ENCODE measurements around the gene MIER2. TPM values are rescaled to one million over a fixed set of nuclear protein-coding genes. Genes with fewer than 3 reads are reported as not detected.

MIER2 gene
- total and polyA plus RNA-seq, 10 of the 15 experiments (the other 5 are each of a cell fraction or from before 2014, with no cell fraction given) = 0.48 to 23.6 (median 12.1) TPM

DNA sequence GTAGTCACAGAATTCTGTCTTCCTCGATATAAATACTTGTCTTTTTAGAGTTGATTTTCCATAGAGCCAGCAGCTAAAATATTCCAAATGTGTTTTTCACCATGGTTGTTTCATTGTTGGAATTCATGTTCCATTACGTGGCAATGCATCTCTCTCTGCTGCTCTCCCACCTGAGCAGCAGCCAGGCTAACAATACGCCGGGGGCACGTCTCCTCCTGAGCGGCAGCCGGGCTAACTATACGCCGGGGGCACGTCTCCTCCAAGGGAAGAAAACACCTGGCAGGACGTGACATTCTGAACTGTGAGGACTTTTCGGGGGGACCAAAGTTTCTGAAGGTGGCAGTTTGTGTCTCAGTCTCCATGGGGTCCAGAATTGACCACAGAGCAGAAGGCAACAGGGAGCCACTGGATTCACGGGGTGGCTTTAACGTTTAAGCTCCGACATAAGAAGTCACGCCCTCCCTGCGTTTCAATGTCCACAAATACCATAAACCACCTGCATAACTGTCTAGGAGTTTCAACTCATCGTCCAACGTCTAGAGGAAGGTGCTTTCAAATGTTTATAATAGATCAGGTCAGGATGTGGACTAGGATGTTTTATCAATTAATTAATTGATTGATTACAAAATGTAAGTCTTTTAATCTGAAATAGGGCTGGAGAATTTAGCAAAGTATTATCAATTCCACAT lies 68.5 kb downstream of the MIER2 start:
- DNase-seq (ENCODE audit: low read depth, low spot score) (no peak), FAIRE-seq (no peak), ATAC-seq (no peak)
- ChIA-PET CTCF (no interaction called here), POLR2A (no interaction called here), SMC1A (ENCODE audit: uncharacterized antibody, unreplicated experiment) (no interaction called here), RAD21 (ENCODE audit: unreplicated experiment) (no interaction called here)
- Histone ChIP-seq H2AFZ (ENCODE audit: control insufficient read depth, low read depth, low read length) (no peak overlapping the region), H3K9me3 (replicated peaks; ENCODE audit: control insufficient read depth, insufficient read depth, low read length) (no peaks in the 10 kb centered on the region), H3K27ac (ENCODE audit: control insufficient read depth, insufficient read depth) (no peak overlapping the region), H3K79me2 (ENCODE audit: control insufficient read depth, insufficient read depth, low read length) (no peaks in the 10 kb centered on the region), H3K4me2 (ENCODE audit: control insufficient read depth, insufficient read depth) (no peak overlapping the region), H3K4me1 (ENCODE audit: control insufficient read depth, insufficient read depth, low read length) (no peaks in the 10 kb centered on the region), H3K27me3 (replicated peaks in 1 of 2; ENCODE audit: control insufficient read depth in 2 of 2, insufficient read depth in 2 of 2, low read length in 1 of 2) (no peaks in the 10 kb centered on the region; a peak in 1 of 4 replicates), H3K36me3 (ENCODE audit: control insufficient read depth in 2 of 2, insufficient read depth in 2 of 2, low read length in 1 of 2) (no peaks in the 10 kb centered on the region), H4K20me1 (ENCODE audit: control insufficient read depth, insufficient read depth) (no peaks in the 10 kb centered on the region), H3K9ac (ENCODE audit: control insufficient read depth, insufficient read depth, low read length) (no peak overlapping the region), H3K4me3 (no peak overlapping the region)
- WGBS (ENCODE audit: insufficient coverage, insufficient replicate concordance, low lambda C conversion rate, missing lambda C conversion rate) = 50% methylated on average over 19 of the region's 19 CpGs
- BruUV-seq (replicated peaks) = no TSS peak
- intact Hi-C loops (cut with micrococcal nuclease; ENCODE audit: unreplicated experiment) = no loop called here
- TF ChIP-seq MTA3 (IDR thresholded peaks at IDR 0.05; ENCODE audit: borderline replicate concordance, low read length) (no peak), RB1 (IDR thresholded peaks at IDR 0.05; ENCODE audit: borderline replicate concordance) (no peak), SMAD5 (IDR thresholded peaks at IDR 0.05; ENCODE audit: low read depth) (no peak), NR2C2 (IDR thresholded peaks at IDR 0.05; ENCODE audit: borderline replicate concordance, control insufficient read depth, insufficient read length, low read depth) (no peak), ZSCAN29 (IDR thresholded peaks at IDR 0.05) (no peak), MEF2B (IDR thresholded peaks at IDR 0.05; ENCODE audit: partially characterized antibody, poor library complexity, severe bottlenecking) (no peak), PKNOX1 (IDR thresholded peaks at IDR 0.05) (no peak), ZNF24 (IDR thresholded peaks at IDR 0.05) (no peak), TBL1XR1 (IDR thresholded peaks at IDR 0.05; ENCODE audit: low read depth, low read length) (no peak), POLR2A (IDR thresholded peaks at IDR 0.05; ENCODE audit: low read depth, low read length) (no peak), IRF3 (IDR thresholded peaks at IDR 0.05) (no peak), ZNF207 (IDR thresholded peaks at IDR 0.05; ENCODE audit: borderline replicate concordance) (no peak), ATF2 (IDR thresholded peaks at IDR 0.05; ENCODE audit: low read length) (no peak), HDGF (IDR thresholded peaks at IDR 0.05) (no peak)
- in situ Hi-C loops (cut with MboI) = no loop called here

All from GM12878 (cell line).